Mesenchymal stem cell (in vitro differentiated cells and primary cell): ENCODE data around the gene DGKE.
A peak's percentile ranks its signal among the peaks of the same experiment; 100 is the strongest.

Source experiments
- DNase-seq: peaks from one replicate; pipeline ENCODE4 v3.0.0-alpha.2; 2013
- H2AFZ ChIP-seq: one replicate; pipeline ENCODE4 v1.6.1; 2013; ENCODE audit warnings: low read depth, mild to moderate bottlenecking, control low read depth, inconsistent platforms, low read length, moderate library complexity
- H2AK5ac ChIP-seq: 2 replicates; pipeline ENCODE4 v1.6.1; 2013; ENCODE audit warnings: low read length, moderate library complexity, mild to moderate bottlenecking, inconsistent platforms; ENCODE audit not compliant: severe bottlenecking
- H2BK120ac ChIP-seq: one replicate; pipeline ENCODE4 v1.6.1; 2013; ENCODE audit warnings: low read depth, mild to moderate bottlenecking, inconsistent platforms, low read length, moderate library complexity
- H2BK12ac ChIP-seq, 2 experiments: one replicate each; pipeline ENCODE4 v1.6.1; 2013; ENCODE audit warnings: inconsistent platforms in 2 of 2, low read length in 2 of 2, mild to moderate bottlenecking in 2 of 2, moderate library complexity in 2 of 2, control low read depth in 1 of 2
- H2BK15ac ChIP-seq: one replicate; pipeline ENCODE4 v1.6.1; 2013; ENCODE audit warnings: mild to moderate bottlenecking, low read depth, inconsistent platforms; ENCODE audit not compliant: poor library complexity, severe bottlenecking
- H2BK5ac ChIP-seq: 2 replicates; pipeline ENCODE4 v1.6.1; 2013; ENCODE audit warnings: low read depth, mild to moderate bottlenecking, low read length, control low read depth, inconsistent platforms; ENCODE audit not compliant: poor library complexity, severe bottlenecking
- H3K14ac ChIP-seq, 2 experiments: one replicate each; pipeline ENCODE4 v1.6.1; 2013; ENCODE audit warnings: inconsistent platforms in 2 of 2, low read length in 2 of 2, control low read depth in 1 of 2, mild to moderate bottlenecking in 1 of 2, moderate library complexity in 1 of 2
- H3K18ac ChIP-seq, 2 experiments: one replicate each; pipeline ENCODE4 v1.6.1; 2013; ENCODE audit warnings: inconsistent platforms in 2 of 2, low read length in 2 of 2, control low read depth in 1 of 2, low read depth in 1 of 2, mild to moderate bottlenecking in 1 of 2
- H3K23ac ChIP-seq, 2 experiments: one replicate each; pipeline ENCODE4 v1.6.1; 2013; ENCODE audit warnings: inconsistent platforms in 2 of 2, low read length in 2 of 2, mild to moderate bottlenecking in 2 of 2, moderate library complexity in 2 of 2, control low read depth in 1 of 2
- H3K27ac ChIP-seq: 2 replicates; pipeline ENCODE4 v1.5.1; 2013; ENCODE audit warnings: mild to moderate bottlenecking, moderate library complexity, low read length, control low read depth, inconsistent platforms; ENCODE audit not compliant: poor library complexity, severe bottlenecking
- H3K27me3 ChIP-seq, 2 experiments: 2 replicates each; pipeline versions ENCODE4 v1.6.1 to v1.7.0; 2013; ENCODE audit warnings: low read length in 2 of 2, mild to moderate bottlenecking in 2 of 2, moderate library complexity in 2 of 2, control low read depth in 1 of 2, inconsistent platforms in 1 of 2; ENCODE audit not compliant: control insufficient read depth in 1 of 2, insufficient read depth in 1 of 2
- H3K36me3 ChIP-seq, 2 experiments: 2 replicates each; pipeline versions ENCODE4 v1.6.1 to v1.7.0; 2013; ENCODE audit warnings: low read length in 2 of 2, control low read depth in 1 of 2, inconsistent platforms in 1 of 2, low read depth in 1 of 2, mild to moderate bottlenecking in 1 of 2; ENCODE audit not compliant: insufficient read depth in 2 of 2, control insufficient read depth in 1 of 2
- H3K4ac ChIP-seq, 2 experiments: one replicate each; pipeline ENCODE4 v1.6.1; 2013; ENCODE audit warnings: inconsistent platforms in 2 of 2, low read length in 2 of 2, mild to moderate bottlenecking in 2 of 2, moderate library complexity in 2 of 2, control low read depth in 1 of 2, low read depth in 1 of 2
- H3K4me1 ChIP-seq: 2 replicates; pipeline ENCODE4 v1.6.1; 2013; ENCODE audit warnings: low read depth, low read length, control low read depth; ENCODE audit not compliant: control insufficient read depth, insufficient read depth
- H3K4me2 ChIP-seq: 2 replicates; pipeline ENCODE4 v1.6.1; 2013; ENCODE audit warnings: low read length, mild to moderate bottlenecking, inconsistent platforms; ENCODE audit not compliant: poor library complexity, severe bottlenecking
- H3K4me3 ChIP-seq, 2 experiments: 2 replicates each; pipeline versions ENCODE4 v1.5.1 to v1.7.0; 2013; ENCODE audit warnings: low read length in 2 of 2, mild to moderate bottlenecking in 2 of 2, control low read depth in 1 of 2, low read depth in 1 of 2; ENCODE audit not compliant: insufficient read depth in 1 of 2
- H3K79me1 ChIP-seq: replicated peaks from 2 replicates; pipeline ENCODE4 v1.6.1; 2013; ENCODE audit warnings: mild to moderate bottlenecking, control low read depth, low read length, inconsistent platforms; ENCODE audit not compliant: poor library complexity, severe bottlenecking
- H3K9ac ChIP-seq: 2 replicates; pipeline ENCODE4 v1.7.0; 2013; ENCODE audit warnings: mild to moderate bottlenecking, low read length, moderate library complexity
- H3K9me3 ChIP-seq: 2 replicates; pipeline ENCODE4 v1.7.0; 2013; ENCODE audit warnings: mild to moderate bottlenecking, low read length; ENCODE audit not compliant: control insufficient read depth
- H4K8ac ChIP-seq: one replicate; pipeline ENCODE4 v1.6.1; 2013; ENCODE audit warnings: inconsistent platforms, mild to moderate bottlenecking, low read length, moderate library complexity
- H4K91ac ChIP-seq: one replicate; pipeline ENCODE4 v1.6.1; 2013; ENCODE audit warnings: mild to moderate bottlenecking, low read length, inconsistent platforms
- WGBS: methylation state at CpG from one replicate; pipeline ENCODE4 v1.1.7; 2013; ENCODE audit warnings: mixed read lengths; 5-methylcytosine and 5-hydroxymethylcytosine counted together

The DGKE gene

DNA sequence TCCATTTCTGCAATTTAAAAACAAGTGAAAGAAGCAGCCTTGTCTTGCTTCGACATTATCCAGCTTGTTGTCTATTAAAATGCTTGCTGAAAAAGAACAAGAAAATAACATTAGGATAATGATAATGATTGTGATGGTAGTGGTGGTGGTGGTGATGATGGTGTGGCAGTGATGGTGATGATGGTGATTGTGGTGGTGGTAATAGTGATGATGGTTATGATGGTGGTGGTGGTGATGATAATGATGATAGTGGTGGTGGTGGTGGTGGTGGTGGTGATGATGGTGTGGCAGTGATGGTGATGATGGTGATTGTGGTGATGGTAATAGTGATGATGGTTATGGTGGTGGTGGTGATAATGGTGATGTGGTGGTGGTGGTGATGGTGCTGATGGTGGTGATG lies 41.7 kb upstream of the DGKE start:
- 98% methylated on average over 1 of the region's 1 CpG for whole genome bisulfite sequencing
- Histone ChIP-seq H3K36me3 (peaks cover 0 to under 1% of the 10 kb centered on the region in 2 experiments), H2AFZ (no peak overlapping the region), H2BK5ac (no peak overlapping the region), H3K14ac (no peak overlapping the region), H2BK120ac (no peak overlapping the region), H2AK5ac (no peak overlapping the region), H3K4me2 (no peak overlapping the region), H3K9ac (no peak overlapping the region), H3K27me3 (peaks cover 0 to 10% of the 10 kb centered on the region in 2 experiments), H3K23ac (no peak overlapping the region), H3K18ac (no peak overlapping the region), H3K27ac (no peak overlapping the region), H2BK12ac (no peak overlapping the region), H3K9me3 (no peaks in the 10 kb centered on the region), H3K4me1 (peaks cover under 1% of the 10 kb centered on the region), H4K8ac (no peak overlapping the region), H3K4me3 (no peak overlapping the region), H4K91ac (no peak overlapping the region), H3K4ac (no peak overlapping the region), H3K79me1 (no peaks in the 10 kb centered on the region), H2BK15ac (no peak overlapping the region)
- DNase-seq: no peak

DNA sequence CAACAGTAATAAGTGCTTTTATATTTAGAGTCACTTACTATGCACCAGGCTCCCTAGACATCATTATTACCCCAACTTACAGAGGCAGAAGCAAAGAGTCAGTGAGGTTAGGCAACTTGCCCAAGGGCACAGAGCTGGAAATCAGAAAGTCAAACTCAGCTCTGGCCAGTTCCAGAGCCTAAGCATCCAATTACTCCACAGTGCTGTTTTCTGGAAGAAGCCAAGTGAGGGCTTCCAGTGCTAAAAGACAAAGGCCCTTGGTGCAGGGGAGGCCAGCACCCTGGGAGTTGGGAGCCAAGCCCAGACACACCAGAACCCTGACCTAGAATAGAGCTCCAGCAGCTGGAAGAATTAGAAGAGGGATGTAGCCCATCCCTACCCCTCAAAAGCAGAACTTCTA lies 40.4 kb upstream of the DGKE start:
- Histone ChIP-seq H4K91ac (no peak overlapping the region), H2BK12ac (no peak overlapping the region), H3K18ac (peak overlapping the region in 1 of 2 experiments; percentile 14), H3K9me3 (no peaks in the 10 kb centered on the region), H2BK120ac (no peak overlapping the region), H3K27ac (no peak overlapping the region), H3K36me3 (peaks cover 0 to 3% of the 10 kb centered on the region in 2 experiments), H3K4me2 (no peak overlapping the region), H2BK5ac (no peak overlapping the region), H3K9ac (no peak overlapping the region), H3K4me1 (no peaks in the 10 kb centered on the region), H3K27me3 (peaks cover 0 to 10% of the 10 kb centered on the region in 2 experiments), H3K23ac (no peak overlapping the region), H2AFZ (no peak overlapping the region), H2BK15ac (no peak overlapping the region), H3K14ac (no peak overlapping the region), H2AK5ac (no peak overlapping the region), H3K4me3 (no peak overlapping the region), H3K79me1 (no peaks in the 10 kb centered on the region), H3K4ac (no peak overlapping the region), H4K8ac (no peak overlapping the region)
- DNase-seq: no peak

DNA sequence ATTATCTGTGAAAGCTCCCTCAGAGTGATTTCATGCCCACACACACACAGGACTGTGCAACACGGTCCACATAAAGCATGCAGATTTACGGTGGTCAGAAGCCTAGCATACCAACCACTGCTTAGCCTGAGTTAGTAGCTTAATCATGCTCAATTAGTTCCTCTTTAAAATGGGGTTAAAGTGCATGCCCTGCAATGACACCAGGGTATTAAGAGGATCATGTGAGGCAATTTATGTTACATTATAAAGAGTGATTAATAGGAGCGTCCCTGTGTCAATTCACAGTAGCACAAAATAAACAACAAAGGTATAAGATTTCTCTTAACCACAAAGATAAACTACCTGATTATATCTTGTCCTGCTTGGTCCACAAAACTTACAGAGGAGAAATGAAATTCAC lies 40.0 kb upstream of the DGKE start:
- H2BK15ac ChIP-seq: no peak overlapping the region
- H3K23ac ChIP-seq: no peak overlapping the region
- peaks cover 0 to 3% of the 10 kb centered on the region in 2 experiments for H3K36me3 ChIP-seq
- H3K27ac ChIP-seq: no peak overlapping the region
- H3K79me1 ChIP-seq: no peaks in the 10 kb centered on the region
- H3K27me3 ChIP-seq: peaks cover 0 to 10% of the 10 kb centered on the region in 2 experiments
- DNase-seq: no peak
- H4K8ac ChIP-seq: no peak overlapping the region
- H3K4me1 ChIP-seq: no peaks in the 10 kb centered on the region
- H3K4me3 ChIP-seq: no peak overlapping the region
- H2BK5ac ChIP-seq: no peak overlapping the region
- H3K18ac ChIP-seq: no peak overlapping the region
- H3K4ac ChIP-seq: no peak overlapping the region
- no peak overlapping the region for H2BK120ac ChIP-seq
- no peaks in the 10 kb centered on the region for H3K9me3 ChIP-seq
- H3K14ac ChIP-seq: no peak overlapping the region
- no peak overlapping the region for H3K4me2 ChIP-seq
- no peak overlapping the region for H2AFZ ChIP-seq
- no peak overlapping the region for H4K91ac ChIP-seq
- H2AK5ac ChIP-seq: no peak overlapping the region
- no peak overlapping the region for H3K9ac ChIP-seq
- H2BK12ac ChIP-seq: no peak overlapping the region
- WGBS: 63% methylated on average over 2 of the region's 3 CpGs

DNA sequence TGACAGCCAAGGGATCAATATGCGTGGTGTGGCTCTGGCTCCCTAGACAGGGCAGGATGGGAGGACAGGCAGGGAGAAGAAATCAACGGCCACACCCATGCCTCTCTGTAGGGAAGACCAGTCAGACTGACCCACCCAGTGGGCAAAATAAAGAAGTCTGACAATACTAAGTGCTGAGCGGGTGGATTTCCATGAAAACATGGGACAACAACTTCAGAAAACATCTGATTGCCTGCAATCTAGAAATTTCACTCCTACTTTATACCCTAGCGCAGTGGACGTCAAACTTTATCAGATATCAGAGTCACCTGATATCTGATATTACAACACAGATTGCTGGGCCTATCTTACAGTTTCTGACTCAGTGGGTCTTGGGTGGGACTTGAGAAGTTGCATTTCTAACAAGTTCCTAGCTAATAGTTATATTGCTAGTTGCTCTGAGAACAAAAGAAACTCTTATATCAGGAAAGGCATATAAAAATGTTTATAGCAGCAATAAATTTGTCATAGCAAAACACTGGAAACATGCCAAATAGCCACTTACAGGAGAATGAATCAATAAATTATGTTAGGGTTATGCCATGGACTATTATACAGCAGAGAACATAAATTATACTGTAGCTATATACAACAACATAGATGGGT lies 38.6 kb upstream of the DGKE start:
- 61% methylated on average over 3 of the region's 5 CpGs for WGBS
- Histone ChIP-seq H2BK15ac (no peak overlapping the region), H2AK5ac (no peak overlapping the region), H3K27ac (no peak overlapping the region), H3K9me3 (no peaks in the 10 kb centered on the region), H3K4ac (no peak overlapping the region), H3K36me3 (peaks cover 0 to 3% of the 10 kb centered on the region in 2 experiments), H3K79me1 (no peaks in the 10 kb centered on the region), H2BK120ac (no peak overlapping the region), H4K8ac (no peak overlapping the region), H3K4me1 (no peaks in the 10 kb centered on the region), H3K14ac (no peak overlapping the region), H3K9ac (no peak overlapping the region), H2BK5ac (no peak overlapping the region), H3K23ac (no peak overlapping the region), H2AFZ (no peak overlapping the region), H3K4me3 (no peak overlapping the region), H3K27me3 (peaks cover 0 to 10% of the 10 kb centered on the region in 2 experiments), H4K91ac (no peak overlapping the region), H3K4me2 (no peak overlapping the region), H3K18ac (no peak overlapping the region), H2BK12ac (no peak overlapping the region)
- no peak for DNase-seq
